Prostate gland (tissue), 2 donors: ENCODE data around the gene FOXN1. TPM values are rescaled to one million over a fixed set of nuclear protein-coding genes. Genes with fewer than 3 reads are reported as not detected.
A peak's percentile ranks its signal among the peaks of the same experiment; 100 is the strongest.

Source experiments
- DNase-seq: peaks from one replicate; pipeline ENCODE4 v3.0.0-alpha.2; 2019; ENCODE audit warnings: low spot score
- H3K27ac ChIP-seq, 2 donors: fragments of 200-600 bp; sonication (generic); 2 replicates each; pipeline ENCODE4 v1.5.1; 2017 to 2019
- H3K27me3 ChIP-seq: fragments of 200-600 bp; sonication (generic); replicated peaks from 2 replicates; pipeline ENCODE4 v1.5.1; 2019; ENCODE audit not compliant: insufficient read depth
- H3K36me3 ChIP-seq, 2 donors: fragments of 200-600 bp; sonication (generic); 1 replicate in 1 of 2; 2 replicates in 1 of 2; pipeline versions ENCODE4 v1.5.1 to v1.8.1; 2017 to 2019
- H3K4me1 ChIP-seq: fragments of 200-600 bp; sonication (generic); replicated peaks from 2 replicates; pipeline ENCODE4 v1.5.1; 2019
- H3K4me3 ChIP-seq, 2 donors: fragments of 200-600 bp; sonication (generic); 2 replicates each; pipeline ENCODE4 v1.5.1; 2017 to 2019
- H3K9me3 ChIP-seq: fragments of 200-600 bp; sonication (generic); 2 replicates; pipeline ENCODE4 v1.5.1; 2017
- POLR2A ChIP-seq: fragments of 450-650 bp; IDR thresholded peaks from one replicate; pipeline ENCODE4 v1.6.1; 2016; ENCODE audit warnings: antibody characterized with exemption, mild to moderate bottlenecking
- POLR2AphosphoS5 ChIP-seq: sonication (generic); formaldehyde crosslinking; IDR thresholded peaks from one replicate; pipeline ENCODE4 v1.6.1; 2017; ENCODE audit warnings: antibody characterized with exemption
- WGBS: methylation state at CpG from one replicate; pipeline ENCODE4 v1.1.5; 2018; 5-methylcytosine and 5-hydroxymethylcytosine counted together
- intact Hi-C: fragments of 100-400 bp; cut with DNase I; formaldehyde crosslinking; loops from one replicate; pipeline ENCODE4 v1.14.2; 2022
- total RNA-seq, 2 donors: library from RNA; depleted of rRNA; stranded (reverse); fragments of >200 nt; gene quantifications; one replicate each; pipeline ENCODE4 v1.1.0, GENCODE V29; 2016
- TF ChIP-seq, protein P1 (sequence below), 4 experiments: fragments of 200-600 bp in 2 of 4; fragments of 450-650 bp in 2 of 4; sonication (generic) in 2 of 4; IDR thresholded peaks; 1 replicate in 3 of 4; 2 replicates in 1 of 4; pipeline ENCODE4 v1.5.1; 2016 to 2019; ENCODE audit warnings: antibody characterized with exemption in 4 of 4, mild to moderate bottlenecking in 2 of 4, moderate library complexity in 2 of 4

FOXN1 gene
- total RNA-seq, 2 donors from 2014 or later = 0.64 to 1.2 TPM

DNA sequence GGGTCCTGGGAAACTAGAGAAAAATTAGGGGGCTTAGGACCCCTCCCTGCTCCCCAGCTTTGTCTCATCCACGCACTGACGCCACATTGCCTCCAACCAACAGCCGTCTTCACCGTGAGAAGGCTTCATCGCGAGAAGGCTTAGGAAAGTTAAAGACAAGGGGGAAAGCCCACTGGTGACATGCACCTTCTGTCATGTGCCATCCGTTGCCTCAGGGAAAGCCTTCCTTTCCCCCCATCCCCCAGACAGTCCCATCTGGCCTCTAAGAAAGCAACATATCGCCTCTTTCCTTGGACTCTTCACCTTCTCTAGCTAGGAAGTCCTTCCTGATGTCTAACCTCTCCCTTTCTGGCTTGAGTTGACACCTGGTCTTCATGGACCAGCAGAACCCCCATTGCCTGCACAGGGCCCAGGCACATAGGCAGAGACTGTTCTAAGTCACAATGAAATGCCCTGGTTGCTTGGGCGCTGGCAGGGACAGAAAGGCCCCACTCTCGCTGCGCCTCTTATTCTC, 2.1 kb downstream of the FOXN1 start:
- TF ChIP-seq POLR2A (no peak), POLR2AphosphoS5 (no peak)
- TF ChIP-seq, protein P1, sequence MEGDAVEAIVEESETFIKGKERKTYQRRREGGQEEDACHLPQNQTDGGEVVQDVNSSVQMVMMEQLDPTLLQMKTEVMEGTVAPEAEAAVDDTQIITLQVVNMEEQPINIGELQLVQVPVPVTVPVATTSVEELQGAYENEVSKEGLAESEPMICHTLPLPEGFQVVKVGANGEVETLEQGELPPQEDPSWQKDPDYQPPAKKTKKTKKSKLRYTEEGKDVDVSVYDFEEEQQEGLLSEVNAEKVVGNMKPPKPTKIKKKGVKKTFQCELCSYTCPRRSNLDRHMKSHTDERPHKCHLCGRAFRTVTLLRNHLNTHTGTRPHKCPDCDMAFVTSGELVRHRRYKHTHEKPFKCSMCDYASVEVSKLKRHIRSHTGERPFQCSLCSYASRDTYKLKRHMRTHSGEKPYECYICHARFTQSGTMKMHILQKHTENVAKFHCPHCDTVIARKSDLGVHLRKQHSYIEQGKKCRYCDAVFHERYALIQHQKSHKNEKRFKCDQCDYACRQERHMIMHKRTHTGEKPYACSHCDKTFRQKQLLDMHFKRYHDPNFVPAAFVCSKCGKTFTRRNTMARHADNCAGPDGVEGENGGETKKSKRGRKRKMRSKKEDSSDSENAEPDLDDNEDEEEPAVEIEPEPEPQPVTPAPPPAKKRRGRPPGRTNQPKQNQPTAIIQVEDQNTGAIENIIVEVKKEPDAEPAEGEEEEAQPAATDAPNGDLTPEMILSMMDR (IDR thresholded peaks at IDR 0.05) = no peak
- DNase-seq = no peak
- H3K4me1 ChIP-seq = no peaks in the 10 kb centered on the region
- no peak overlapping the region for H3K4me3 ChIP-seq
- WGBS = 52% methylated on average over 11 of the region's 11 CpGs
- intact Hi-C loops = no loop called here
- H3K27ac ChIP-seq = peak overlapping the region; percentile 19 to 34
- no peaks in the 10 kb centered on the region for H3K36me3 ChIP-seq
- no peaks in the 10 kb centered on the region for H3K9me3 ChIP-seq
- no peaks in the 10 kb centered on the region for H3K27me3 ChIP-seq

DNA sequence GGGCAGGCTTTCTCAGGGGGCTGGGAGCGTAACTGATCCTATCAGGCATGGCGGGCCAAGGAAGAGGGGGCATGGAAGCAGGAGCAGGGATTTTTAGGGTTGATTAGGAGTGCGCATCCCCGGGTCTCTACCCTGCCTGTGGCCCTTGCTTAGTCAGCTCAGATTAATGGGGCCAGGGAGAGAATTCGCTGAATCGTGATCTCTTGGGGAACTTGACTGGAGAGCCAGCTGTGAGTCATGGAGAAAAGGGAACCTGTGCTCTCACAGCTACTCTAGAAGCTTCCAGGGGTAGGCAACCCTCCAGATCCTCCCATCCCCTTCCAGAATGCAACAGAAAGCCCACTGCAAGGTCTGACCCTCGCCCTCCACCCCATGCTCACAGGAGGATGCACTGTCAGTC, 3.6 kb downstream of the FOXN1 start:
- Histone ChIP-seq H3K4me3 (no peak overlapping the region), H3K27me3 (no peaks in the 10 kb centered on the region), H3K27ac (no peak overlapping the region), H3K9me3 (no peaks in the 10 kb centered on the region), H3K36me3 (no peaks in the 10 kb centered on the region), H3K4me1 (no peaks in the 10 kb centered on the region)
- TF ChIP-seq POLR2AphosphoS5 = no peak
- TF ChIP-seq, protein P1 (IDR thresholded peaks at IDR 0.05) = no peak
- TF ChIP-seq POLR2A = no peak
- intact Hi-C loops = no loop called here
- no peak for DNase-seq
- WGBS = 84% methylated on average over 7 of the region's 7 CpGs

DNA sequence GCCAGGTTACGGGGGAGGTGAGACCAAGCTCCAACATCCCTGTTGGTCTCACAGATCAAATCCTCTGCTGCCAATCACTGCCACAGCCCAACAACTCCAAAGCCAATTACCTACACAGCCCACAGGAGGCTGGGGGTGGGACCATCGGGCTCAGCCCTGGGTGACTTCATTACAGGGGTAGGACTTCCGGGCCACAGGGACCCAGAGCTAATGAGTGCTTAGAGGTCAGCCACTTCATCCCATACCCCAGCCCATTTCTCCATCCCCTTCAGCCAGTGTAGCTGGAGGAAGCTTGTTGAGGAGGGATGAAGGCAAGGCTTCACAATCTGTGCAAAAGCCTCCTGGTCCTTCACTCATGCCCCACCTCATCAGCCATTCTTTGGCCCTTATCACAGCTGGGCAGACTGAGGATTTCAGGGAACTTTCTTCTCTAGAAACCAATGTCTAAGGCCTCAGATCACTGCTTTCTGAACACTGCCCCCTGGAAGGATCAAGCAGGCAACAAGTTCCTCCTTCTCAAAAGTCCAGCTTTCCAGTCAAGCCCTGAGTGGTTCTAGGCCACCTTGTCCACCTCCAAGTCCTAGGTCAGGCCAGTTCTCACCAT, 5.8 kb downstream of the FOXN1 start:
- H3K27ac ChIP-seq = no peak overlapping the region
- H3K4me1 ChIP-seq = no peaks in the 10 kb centered on the region
- intact Hi-C loops = no loop called here
- no peaks in the 10 kb centered on the region for H3K9me3 ChIP-seq
- WGBS = 81% methylated on average over 3 of the region's 3 CpGs
- H3K36me3 ChIP-seq = no peaks in the 10 kb centered on the region
- H3K4me3 ChIP-seq = no peak overlapping the region
- DNase-seq = no peak
- no peaks in the 10 kb centered on the region for H3K27me3 ChIP-seq
- TF ChIP-seq, protein P1 (IDR thresholded peaks at IDR 0.05) = no peak
- TF ChIP-seq POLR2A = no peak
- TF ChIP-seq POLR2AphosphoS5 = no peak

DNA sequence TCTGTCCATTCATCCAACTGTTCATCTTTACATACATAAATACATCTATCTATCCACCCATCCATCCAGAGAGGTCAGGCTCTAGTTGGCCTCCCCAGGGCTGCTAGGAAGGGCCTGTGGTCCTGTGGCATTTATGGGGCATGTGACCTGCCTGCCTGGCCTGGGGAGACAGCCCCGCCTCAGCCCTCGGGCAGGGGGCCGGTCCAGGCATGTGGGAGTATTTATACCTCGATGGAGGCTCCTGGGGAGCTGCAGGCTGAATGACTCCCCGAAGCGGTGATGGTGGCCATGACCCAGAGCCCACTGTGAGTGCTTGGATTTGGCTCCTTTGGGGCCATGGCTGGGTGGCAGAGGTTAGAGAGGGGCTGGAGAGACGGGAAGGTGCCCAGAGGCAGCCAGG, 7.3 kb downstream of the FOXN1 start:
- Histone ChIP-seq H3K4me1 (no peaks in the 10 kb centered on the region), H3K36me3 (no peaks in the 10 kb centered on the region), H3K27me3 (no peaks in the 10 kb centered on the region), H3K4me3 (no peak overlapping the region), H3K9me3 (no peaks in the 10 kb centered on the region), H3K27ac (no peak overlapping the region)
- intact Hi-C loops = no loop called here
- whole genome bisulfite sequencing = 63% methylated on average over 7 of the region's 7 CpGs
- TF ChIP-seq, protein P1 (IDR thresholded peaks at IDR 0.05) = no peak
- TF ChIP-seq POLR2A (no peak), POLR2AphosphoS5 (no peak)
- no peak for DNase-seq

DNA sequence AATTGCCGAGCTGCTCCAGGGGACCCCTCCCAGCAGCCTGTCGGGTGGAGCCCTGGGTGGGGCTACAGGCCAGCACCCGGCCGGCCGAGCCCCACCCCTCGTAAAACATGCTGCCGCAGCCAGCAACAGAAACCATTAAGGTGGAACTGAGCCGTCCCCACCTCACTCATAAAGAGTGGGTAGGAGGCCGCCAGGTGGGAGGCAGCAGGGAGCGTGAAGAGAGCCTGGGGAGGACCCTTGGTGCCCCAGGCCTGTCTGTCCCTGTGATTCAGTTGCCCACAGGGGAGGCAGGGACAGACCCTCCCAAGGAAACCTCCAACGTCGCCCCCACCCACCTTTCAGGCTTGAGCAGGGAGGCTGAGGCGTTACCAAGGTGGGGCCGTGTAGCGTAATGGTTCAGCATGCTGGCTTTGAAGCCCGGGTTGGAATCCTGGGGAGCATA, 8.4 kb downstream of the FOXN1 start:
- DNase-seq = no peak
- H3K4me3 ChIP-seq = no peak overlapping the region
- no peaks in the 10 kb centered on the region for H3K4me1 ChIP-seq
- H3K36me3 ChIP-seq = no peaks in the 10 kb centered on the region
- no peaks in the 10 kb centered on the region for H3K27me3 ChIP-seq
- H3K27ac ChIP-seq = no peak overlapping the region
- 25% methylated on average over 16 of the region's 16 CpGs for WGBS
- intact Hi-C loops = no loop called here
- no peaks in the 10 kb centered on the region for H3K9me3 ChIP-seq
- TF ChIP-seq POLR2A (no peak), POLR2AphosphoS5 (no peak)
- TF ChIP-seq, protein P1 (IDR thresholded peaks at IDR 0.05) = no peak
